CD14-positive monocyte (primary cell): ENCODE measurements around the gene MFAP3. TPM values are rescaled to one million over a fixed set of nuclear protein-coding genes. Genes with fewer than 3 reads are reported as not detected.
A peak's percentile ranks its signal among the peaks of the same experiment; 100 is the strongest.

Experiments used
- DNase-seq, 3 donors: peaks; one replicate each; pipeline ENCODE4 v3.0.0-alpha.2; 2011 to 2022
- H2AFZ ChIP-seq: 2 replicates; pipeline ENCODE4 v1.6.0; 2012; ENCODE audit warnings: mild to moderate bottlenecking, low read depth, low read length, inconsistent platforms; ENCODE audit not compliant: insufficient read depth, poor library complexity, severe bottlenecking
- H3K27ac ChIP-seq, 2 donors: 1 replicate in 1 of 2; 2 replicates in 1 of 2; pipeline ENCODE4 v1.5.1; 2012 to 2013; ENCODE audit warnings: low read length in 2 of 2, control low read depth in 1 of 2, inconsistent platforms in 1 of 2, low read depth in 1 of 2, mild to moderate bottlenecking in 1 of 2
- H3K27me3 ChIP-seq, 2 donors: one replicate each; pipeline versions ENCODE4 v1.6.0 to v1.6.1; 2011 to 2013; ENCODE audit warnings: low read length in 2 of 2; ENCODE audit not compliant: control insufficient read depth in 2 of 2, insufficient read depth in 2 of 2
- H3K36me3 ChIP-seq, 2 donors: replicated peaks in 1 of 2; 1 replicate in 1 of 2; 2 replicates in 1 of 2; pipeline versions ENCODE4 v1.5.1 to v1.6.1; 2012 to 2013; ENCODE audit warnings: low read length in 2 of 2, control low read depth in 1 of 2, inconsistent platforms in 1 of 2, mild to moderate bottlenecking in 1 of 2; ENCODE audit not compliant: insufficient read depth in 2 of 2, control insufficient read depth in 1 of 2
- H3K4me1 ChIP-seq, 2 donors: 1 replicate in 1 of 2; 2 replicates in 1 of 2; pipeline versions ENCODE4 v1.5.1 to v1.6.1; 2012 to 2013; ENCODE audit warnings: low read length in 2 of 2, control low read depth in 1 of 2, inconsistent platforms in 1 of 2, mild to moderate bottlenecking in 1 of 2, moderate library complexity in 1 of 2; ENCODE audit not compliant: insufficient read depth in 2 of 2, control insufficient read depth in 1 of 2
- H3K4me2 ChIP-seq: replicated peaks from 2 replicates; pipeline ENCODE3; 2012; ENCODE audit warnings: low read length, moderate library complexity, mild to moderate bottlenecking; ENCODE audit not compliant: poor library complexity, severe bottlenecking; ENCODE audit errors: extremely low read depth
- H3K4me3 ChIP-seq, 3 experiments: fragments of 200-600 bp in 1 of 3; sonication (generic) in 1 of 3; replicated peaks in 1 of 3; 1 replicate in 2 of 3; 2 replicates in 1 of 3; pipeline ENCODE4 v1.5.1; 2011 to 2013; ENCODE audit warnings: low read length in 3 of 3, mild to moderate bottlenecking in 3 of 3, control low read depth in 2 of 3, low read depth in 2 of 3, inconsistent platforms in 1 of 3, moderate library complexity in 1 of 3
- H3K79me2 ChIP-seq: 2 replicates; pipeline ENCODE4 v1.6.0; 2012; ENCODE audit warnings: mild to moderate bottlenecking, control low read depth, inconsistent platforms, low read length, moderate library complexity; ENCODE audit not compliant: insufficient read depth
- H3K9ac ChIP-seq: 2 replicates; pipeline ENCODE4 v1.6.0; 2017; ENCODE audit warnings: low read length, mild to moderate bottlenecking; ENCODE audit not compliant: insufficient read depth, poor library complexity, severe bottlenecking
- H3K9me3 ChIP-seq, 2 donors: replicated peaks in 1 of 2; 1 replicate in 1 of 2; 2 replicates in 1 of 2; pipeline versions ENCODE4 v1.5.1 to v1.6.1; 2012 to 2013; ENCODE audit warnings: low read length in 2 of 2, control low read depth in 1 of 2; ENCODE audit not compliant: control insufficient read depth in 1 of 2, insufficient read depth in 1 of 2
- H4K20me1 ChIP-seq: 2 replicates; pipeline ENCODE4 v1.6.0; 2012; ENCODE audit warnings: mild to moderate bottlenecking, low read length, control low read depth, moderate library complexity; ENCODE audit not compliant: insufficient read depth
- H3K27ac Mint-ChIP-seq, 7 donors: one replicate each; pipeline ENCODE4 v1.8.0; 2020; ENCODE audit warnings: mild to moderate bottlenecking in 7 of 7, mixed read lengths in 7 of 7, moderate library complexity in 6 of 7, inconsistent platforms in 2 of 7
- H3K27me3 Mint-ChIP-seq, 3 donors: one replicate each; pipeline ENCODE4 v1.8.0; 2021 to 2022; ENCODE audit warnings: low read depth in 3 of 3, mild to moderate bottlenecking in 3 of 3, mixed read lengths in 3 of 3, moderate library complexity in 3 of 3, inconsistent platforms in 1 of 3
- H3K36me3 Mint-ChIP-seq, 2 donors: one replicate each; pipeline ENCODE4 v1.8.0; 2020; ENCODE audit warnings: mixed read lengths in 2 of 2, inconsistent platforms in 1 of 2, mild to moderate bottlenecking in 1 of 2
- H3K4me1 Mint-ChIP-seq: one replicate; pipeline ENCODE4 v1.8.0; 2020; ENCODE audit warnings: mild to moderate bottlenecking, mixed read lengths
- H3K4me3 Mint-ChIP-seq, 2 donors: one replicate each; pipeline ENCODE4 v1.8.0; 2020; ENCODE audit warnings: mild to moderate bottlenecking in 2 of 2, mixed read lengths in 2 of 2, moderate library complexity in 1 of 2
- H3K9me3 Mint-ChIP-seq, 7 donors: one replicate each; pipeline ENCODE4 v1.8.0; 2020 to 2022; ENCODE audit warnings: mixed read lengths in 7 of 7, mild to moderate bottlenecking in 6 of 7, moderate library complexity in 6 of 7, inconsistent platforms in 2 of 7
- CTCF ChIP-seq: fragments of 200-600 bp; IDR thresholded peaks from one replicate; pipeline ENCODE4 v1.8.0; 2022; ENCODE audit warnings: antibody characterized with exemption, mild to moderate bottlenecking
- WGBS: methylation state at CpG from one replicate; pipeline ENCODE4 v1.1.5; 2013; ENCODE audit warnings: missing lambda C conversion rate; ENCODE audit not compliant: insufficient coverage; 5-methylcytosine and 5-hydroxymethylcytosine counted together
- intact Hi-C, 2 donors: fragments of 100-400 bp; cut with micrococcal nuclease; formaldehyde crosslinking; loops; one replicate each; pipeline versions ENCODE4 v1.15.0 to v1.15.1; 2023
- polyA plus RNA-seq, 3 donors: library from polyadenylated mRNA; depleted of rRNA in 1 of 3; unstranded in 2 of 3; stranded (reverse) in 1 of 3; fragments of 300-500 nt in 2 of 3; fragments of >200 nt in 1 of 3; fragmentation: Illumina TruSeq in 2 of 3; gene quantifications; 1 replicate in 2 of 3; 2 replicates in 1 of 3; pipeline ENCODE4 v1.2.3, GENCODE V29; 2012 to 2021

MFAP3 gene
- polyA plus RNA-seq, 3 donors: 7.4 to 13.1 (median 8.6) TPM

GRCh38 chr5:154103233-154103632 lies 64.5 kb downstream of the MFAP3 start:
- Mint-ChIP-seq H3K4me1 (peaks cover 4% of the 10 kb centered on the region), H3K4me3 (no peak overlapping the region), H3K9me3 (peaks cover 0 to 1% (median 0%) of the 10 kb centered on the region in 7 donors), H3K27me3 (peaks cover 3 to 10% (median 10%) of the 10 kb centered on the region in 3 donors), H3K36me3 (no peaks in the 10 kb centered on the region), H3K27ac (peak overlapping the region in 1 of 7 donors; percentile 35)
- H3K4me3 ChIP-seq: no peak overlapping the region
- H3K27ac ChIP-seq: no peak overlapping the region
- no peaks in the 10 kb centered on the region for H3K9me3 ChIP-seq
- no peaks in the 10 kb centered on the region for H4K20me1 ChIP-seq
- H3K9ac ChIP-seq: no peak overlapping the region
- H2AFZ ChIP-seq: no peak overlapping the region
- intact Hi-C loops: no loop called here
- no peaks in the 10 kb centered on the region for H3K27me3 ChIP-seq
- TF ChIP-seq CTCF: no peak
- WGBS: 100% methylated on average over 1 of the region's 4 CpGs
- H3K4me1 ChIP-seq: no peaks in the 10 kb centered on the region
- no peaks in the 10 kb centered on the region for H3K79me2 ChIP-seq
- no peak for DNase-seq
- H3K4me2 ChIP-seq: no peak overlapping the region
- no peaks in the 10 kb centered on the region for H3K36me3 ChIP-seq

Other genes starting within 250 kb of the MFAP3 start
- gene FAM114A2, start 57 bp upstream of the MFAP3 start, polyA plus RNA-seq: 10 to 100 TPM in 2 of 3 donors, 1 to 10 TPM in 1; 6.7 to 18.4 (median 15.6) TPM
- 10 to 100 TPM in 1 of 3 donors, 1 to 10 TPM in 2; 6.2 to 11.6 (median 7.3) TPM for gene GALNT10, start 151.8 kb downstream of the MFAP3 start, polyA plus RNA-seq